Astrocyte of the cerebellum (primary cell): Measurements from ENCODE around the gene FAM210B.
"Not testable (repeated sequence)": the region's sequence is repeated elsewhere in the genome, so short reads cannot be mapped to it uniquely, and the experiment has no call there.

Experiments used
- DNase-seq: peaks from one replicate; pipeline ENCODE4 v3.0.0-alpha.2; 2011; ENCODE audit warnings: low read depth
- H3K4me3 ChIP-seq: 2 replicates; pipeline ENCODE4 v1.5.1; 2011; ENCODE audit warnings: mild to moderate bottlenecking, low read depth, low read length, moderate library complexity
- CTCF ChIP-seq: IDR thresholded peaks from 2 replicates; pipeline ENCODE4 v1.5.1; 2012; ENCODE audit warnings: low read length, low read depth, moderate library complexity, mild to moderate bottlenecking; ENCODE audit errors: missing control alignments
- in situ Hi-C: cut with HindIII; loops from 2 replicates; pipeline ENCODE4 v1.10.0; 2017; ENCODE audit warnings: low sequenced_read_pairs

Gene FAM210B

GRCh38 chr20:56393653-56394052, 34.9 kb downstream of the FAM210B start:
- peak overlapping the region; percentile 85 for H3K4me3 ChIP-seq
- TF ChIP-seq CTCF = no peak
- DNase-seq = no peak
- in situ Hi-C loops = no loop called here

GRCh38 chr20:56395166-56395565, 36.4 kb downstream of the FAM210B start:
- DNase-seq = no peak
- TF ChIP-seq CTCF = no peak
- in situ Hi-C loops = no loop called here
- H3K4me3 ChIP-seq = no peak overlapping the region

GRCh38 chr20:56400001-56400640, 41.3 kb downstream of the FAM210B start:
- peak; percentile 80 for DNase-seq

GRCh38 chr20:56403465-56403864, 44.7 kb downstream of the FAM210B start:
- DNase-seq = no peak
- no peak overlapping the region for H3K4me3 ChIP-seq
- no peak for TF ChIP-seq CTCF
- in situ Hi-C loops = no loop called here

More at GRCh38 chr20:56400001-56400640, 41.3 kb downstream of the FAM210B start:
- peak; percentile 80 for TF ChIP-seq CTCF
- H3K4me3 ChIP-seq = no peak overlapping the region
- in situ Hi-C loops = no loop called here

- DNase-seq, H3K4me3 ChIP-seq, in situ Hi-C loops: not testable (repeated sequence)
Measured at GRCh38 chr20:56405356-56405755, 46.6 kb downstream of the FAM210B start.

- no peak for DNase-seq
- no peak overlapping the region for H3K4me3 ChIP-seq
- TF ChIP-seq CTCF = no peak
- in situ Hi-C loops = no loop called here
Measured at GRCh38 chr20:56406910-56407309, 48.1 kb downstream of the FAM210B start.

GRCh38 chr20:56409521-56409920, 50.7 kb downstream of the FAM210B start:
- in situ Hi-C loops = no loop called here
- H3K4me3 ChIP-seq = no peak overlapping the region
- no peak for TF ChIP-seq CTCF
- no peak for DNase-seq
